Lower lobe of right lung (tissue), 2 donors: ENCODE results near the gene GLIS1. TPM values are rescaled to one million over a fixed set of nuclear protein-coding genes. Genes with fewer than 3 reads are reported as not detected.

Experiments
- ATAC-seq, 2 donors: fragments of 200-7000 bp; cut with Tn5 transposase; one replicate each; pipeline ENCODE4 v1.9.1; 2020 to 2022; ENCODE audit warnings: mild to moderate bottlenecking in 2 of 2, moderate library complexity in 2 of 2
- DNase-seq: peaks from one replicate; pipeline ENCODE4 v3.0.0-alpha.2; 2020
- H3K27ac ChIP-seq: fragments of 200-600 bp; one replicate; pipeline ENCODE4 v1.8.0; 2022
- H3K27me3 ChIP-seq: fragments of 200-600 bp; one replicate; pipeline ENCODE4 v1.8.0; 2022; ENCODE audit warnings: low read depth
- H3K36me3 ChIP-seq: fragments of 200-600 bp; one replicate; pipeline ENCODE4 v1.8.0; 2022; ENCODE audit warnings: mild to moderate bottlenecking
- H3K4me1 ChIP-seq: fragments of 200-600 bp; one replicate; pipeline ENCODE4 v1.8.0; 2022
- H3K4me3 ChIP-seq: fragments of 200-600 bp; one replicate; pipeline ENCODE4 v1.8.0; 2022; ENCODE audit warnings: mild to moderate bottlenecking
- H3K9me3 ChIP-seq: fragments of 200-600 bp; one replicate; pipeline ENCODE4 v1.8.0; 2022
- CTCF ChIP-seq: fragments of 200-600 bp; IDR thresholded peaks from one replicate; pipeline ENCODE4 v1.8.0; 2022; ENCODE audit warnings: antibody characterized with exemption, mild to moderate bottlenecking
- intact Hi-C: fragments of 100-400 bp; cut with DNase I; formaldehyde crosslinking; loops from one replicate; pipeline ENCODE4 v1.11.0; 2022
- total RNA-seq: library from RNA; stranded (reverse); fragmentation: NEBNext Ultra II Directional; extraction: Animal tissue kit (Norgen Biotek cat#: 25700); gene quantifications from one replicate; pipeline ENCODE4 v1.2.1, GENCODE V29; 2021
- donor health status: DM: no; HTN: yes; CAD: no; lungs with severe emphysema.

GLIS1 gene
- total RNA-seq, 1 donor from 2014 or later, result not detected

GRCh38 chr1:53519421-53519820 lies 219.5 kb downstream of the GLIS1 start:
- no peaks in the 10 kb centered on the region for H3K9me3 ChIP-seq
- intact Hi-C loops, result no loop called here
- no peak for TF ChIP-seq CTCF
- H3K27me3 ChIP-seq, result no peaks in the 10 kb centered on the region
- DNase-seq, result no peak
- ATAC-seq, result no peak
- no peak overlapping the region for H3K4me3 ChIP-seq
- no peaks in the 10 kb centered on the region for H3K36me3 ChIP-seq
- no peaks in the 10 kb centered on the region for H3K4me1 ChIP-seq
- H3K27ac ChIP-seq, result no peak overlapping the region

- TF ChIP-seq CTCF, result no peak
- no peaks in the 10 kb centered on the region for H3K4me1 ChIP-seq
- no peaks in the 10 kb centered on the region for H3K9me3 ChIP-seq
- H3K27me3 ChIP-seq, result no peaks in the 10 kb centered on the region
- intact Hi-C loops, result no loop called here
- no peak overlapping the region for H3K27ac ChIP-seq
- no peaks in the 10 kb centered on the region for H3K36me3 ChIP-seq
- H3K4me3 ChIP-seq, result no peak overlapping the region
- no peak for ATAC-seq
- no peak for DNase-seq
Observed at GRCh38 chr1:53518775-53519174, 220.2 kb downstream of the GLIS1 start.

- no peak for TF ChIP-seq CTCF
- H3K27me3 ChIP-seq, result no peaks in the 10 kb centered on the region
- H3K4me1 ChIP-seq, result no peaks in the 10 kb centered on the region
- no peaks in the 10 kb centered on the region for H3K36me3 ChIP-seq
- H3K27ac ChIP-seq, result no peak overlapping the region
- no peaks in the 10 kb centered on the region for H3K9me3 ChIP-seq
- H3K4me3 ChIP-seq, result no peak overlapping the region
- intact Hi-C loops, result no loop called here
- ATAC-seq, result no peak
- no peak for DNase-seq
Observed at GRCh38 chr1:53517821-53518352, 221.1 kb downstream of the GLIS1 start.

DNA sequence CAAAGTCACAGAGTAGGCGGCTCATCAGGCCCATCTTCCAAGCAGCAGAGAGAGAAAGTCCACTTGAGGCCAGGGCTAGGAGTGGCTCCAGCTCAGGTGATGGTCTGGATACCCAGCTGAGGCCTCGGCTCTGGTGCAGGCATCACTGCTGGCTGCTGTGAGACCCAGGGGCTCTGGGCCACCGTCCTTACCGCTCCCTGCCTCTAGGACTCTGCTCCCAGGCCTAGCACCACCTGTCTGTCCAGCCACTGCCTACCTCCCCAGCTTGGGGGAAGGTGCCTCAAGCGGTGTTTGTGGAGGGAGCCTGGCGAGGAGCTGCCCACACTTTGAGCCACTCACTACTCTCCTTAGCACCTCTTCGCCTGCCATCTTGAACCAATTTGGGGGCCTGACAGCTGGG lies 221.9 kb downstream of the GLIS1 start:
- Histone ChIP-seq H3K9me3 (no peaks in the 10 kb centered on the region), H3K4me1 (no peaks in the 10 kb centered on the region), H3K36me3 (no peaks in the 10 kb centered on the region), H3K27ac (no peak overlapping the region), H3K27me3 (no peaks in the 10 kb centered on the region), H3K4me3 (no peak overlapping the region)
- no peak for DNase-seq
- no peak for ATAC-seq
- no peak for TF ChIP-seq CTCF
- intact Hi-C loops, result no loop called here

DNA sequence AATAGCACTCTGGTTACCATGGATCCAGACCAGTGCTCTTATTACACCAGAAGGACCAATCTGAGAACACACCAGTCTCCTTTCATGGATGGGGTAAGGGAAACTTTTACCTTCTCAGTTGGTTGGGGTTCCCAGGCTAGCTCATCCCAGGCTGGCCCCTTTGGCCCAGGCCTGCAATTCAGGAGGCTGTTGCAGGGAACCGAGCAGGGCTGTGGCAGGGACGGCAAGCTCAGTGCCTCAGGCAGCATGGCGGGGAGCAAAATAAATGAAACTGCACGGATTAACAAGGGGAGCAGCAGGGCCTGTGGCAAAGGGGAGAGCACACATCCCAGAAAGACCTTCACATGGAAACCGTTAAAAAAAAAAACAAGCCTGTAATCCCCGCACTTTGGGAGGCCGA lies 222.8 kb downstream of the GLIS1 start:
- Histone ChIP-seq H3K4me1 (no peaks in the 10 kb centered on the region), H3K27ac (no peak overlapping the region), H3K4me3 (no peak overlapping the region), H3K36me3 (no peaks in the 10 kb centered on the region), H3K9me3 (no peaks in the 10 kb centered on the region), H3K27me3 (no peaks in the 10 kb centered on the region)
- no peak for TF ChIP-seq CTCF
- ATAC-seq, result no peak
- intact Hi-C loops, result no loop called here
- DNase-seq, result no peak

- H3K9me3 ChIP-seq, result no peaks in the 10 kb centered on the region
- no peaks in the 10 kb centered on the region for H3K36me3 ChIP-seq
- no peak for ATAC-seq
- no peak for TF ChIP-seq CTCF
- intact Hi-C loops, result no loop called here
- H3K27ac ChIP-seq, result no peak overlapping the region
- no peaks in the 10 kb centered on the region for H3K4me1 ChIP-seq
- H3K4me3 ChIP-seq, result no peak overlapping the region
- DNase-seq, result no peak
- H3K27me3 ChIP-seq, result no peaks in the 10 kb centered on the region
Observed at GRCh38 chr1:53514436-53514835, 224.5 kb downstream of the GLIS1 start.
